Activated naive CD4-positive, alpha-beta T cell (primary cell): ENCODE results near the gene VEZF1.

Source experiments
- DNase-seq, 4 experiments: peaks; one replicate each; lab custom pipeline; 2025; lab: John Stamatoyannopoulos, UW

The VEZF1 gene

GRCh38 chr17:57987581-57988300, at the start of gene VEZF1:
Gene VEZF1 (minus strand): TSS chr17:57988254. CDS start chr17:57988111, 143 bp downstream.
- peak; percentile 48 to 75 (median 64) for DNase-seq

- DNase-seq: no peak
These were observed 44.8 kb upstream of the VEZF1 start for GRCh38 chr17:58032691-58033415.

GRCh38 chr17:58028578-58028977, 40.5 kb upstream of the VEZF1 start:
- DNase-seq: no peak

GRCh38 chr17:58020401-58020800, 32.3 kb upstream of the VEZF1 start:
- DNase-seq: no peak

- DNase-seq: no peak
These were observed 31.5 kb upstream of the VEZF1 start for GRCh38 chr17:58019521-58019920.

- no peak for DNase-seq
These were observed 31.0 kb upstream of the VEZF1 start for GRCh38 chr17:58019039-58019438.

GRCh38 chr17:58010067-58010799, 22.2 kb upstream of the VEZF1 start:
- DNase-seq: no peak

- DNase-seq: no peak
These were observed 20.0 kb upstream of the VEZF1 start for GRCh38 chr17:58007781-58008706.

GRCh38 chr17:58006924-58007780, 19.1 kb upstream of the VEZF1 start, which contains the start of gene SRSF1:
Gene SRSF1 (minus strand): TSS chr17:58007246. CDS start chr17:58007137, 109 bp downstream.
- peak; percentile 91 to 96 (median 93) for DNase-seq

- peak; percentile 38 to 60 (median 42) for DNase-seq
These were observed 18.5 kb upstream of the VEZF1 start for GRCh38 chr17:58006560-58006923.

GRCh38 chr17:58005728-58006559, 17.9 kb upstream of the VEZF1 start:
- DNase-seq: no peak

- no peak for DNase-seq
These were observed 17.1 kb upstream of the VEZF1 start for GRCh38 chr17:58005031-58005727.

GRCh38 chr17:58004060-58004459, 16.0 kb upstream of the VEZF1 start:
- DNase-seq: no peak

- DNase-seq: no peak
These were observed 14.9 kb upstream of the VEZF1 start for GRCh38 chr17:58002973-58003372.

- DNase-seq: no peak
These were observed 14.3 kb upstream of the VEZF1 start for GRCh38 chr17:58002154-58002948.

GRCh38 chr17:58001461-58002124, 13.5 kb upstream of the VEZF1 start:
- DNase-seq: no peak

- DNase-seq: no peak
These were observed 11.5 kb upstream of the VEZF1 start for GRCh38 chr17:57999496-58000017.
